GM13977 (cell line): ENCODE results near the gene MYO9A.

Experiments used
- DNase-seq: peaks from one replicate; pipeline ENCODE4 v3.0.0; 2012; ENCODE audit warnings: low spot score
- CTCF ChIP-seq: IDR thresholded peaks from 2 replicates; pipeline ENCODE4 v1.5.1; 2012; ENCODE audit warnings: mild to moderate bottlenecking, control low read depth; ENCODE audit not compliant: insufficient read depth; ENCODE audit errors: extremely low read depth, missing control alignments
- in situ Hi-C: fragments of 300-500 bp; cut with MboI; formaldehyde crosslinking; loops from one replicate; pipeline ENCODE4 v1.12.0; 2022; ENCODE audit warnings: low sequenced_read_pairs, low pct_unique_long_range_greater_than_20kb, mixed read lengths, inconsistent platforms; ENCODE audit not compliant: unreplicated experiment

MYO9A gene

DNA sequence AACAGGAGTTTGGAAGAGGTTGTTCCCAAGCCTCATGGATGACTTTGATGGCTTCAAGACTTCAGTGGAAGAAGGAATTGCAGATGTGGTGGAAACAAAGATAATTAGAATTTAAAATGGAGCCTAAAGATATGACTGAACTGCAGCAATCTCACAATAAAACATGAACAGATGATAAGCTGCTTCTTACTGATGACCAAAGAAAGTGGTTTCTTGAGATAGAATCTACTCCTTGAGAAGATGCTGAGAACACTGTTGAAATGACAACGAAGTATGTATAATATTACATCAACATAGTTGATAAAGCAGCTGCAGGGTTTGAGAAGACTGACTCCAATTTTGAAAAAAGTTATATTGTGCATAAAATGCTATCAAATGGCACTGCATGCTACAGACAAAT lies 21.2 kb downstream of the MYO9A start:
- DNase-seq: no peak
- TF ChIP-seq CTCF: no peak
- in situ Hi-C loops: no loop called here

GRCh38 chr15:72092691-72093090 lies 25.3 kb downstream of the MYO9A start:
- DNase-seq: no peak
- in situ Hi-C loops: no loop called here
- no peak for TF ChIP-seq CTCF

GRCh38 chr15:72092006-72092405 lies 25.9 kb downstream of the MYO9A start:
- no peak for DNase-seq
- TF ChIP-seq CTCF: no peak
- in situ Hi-C loops: no loop called here

DNA sequence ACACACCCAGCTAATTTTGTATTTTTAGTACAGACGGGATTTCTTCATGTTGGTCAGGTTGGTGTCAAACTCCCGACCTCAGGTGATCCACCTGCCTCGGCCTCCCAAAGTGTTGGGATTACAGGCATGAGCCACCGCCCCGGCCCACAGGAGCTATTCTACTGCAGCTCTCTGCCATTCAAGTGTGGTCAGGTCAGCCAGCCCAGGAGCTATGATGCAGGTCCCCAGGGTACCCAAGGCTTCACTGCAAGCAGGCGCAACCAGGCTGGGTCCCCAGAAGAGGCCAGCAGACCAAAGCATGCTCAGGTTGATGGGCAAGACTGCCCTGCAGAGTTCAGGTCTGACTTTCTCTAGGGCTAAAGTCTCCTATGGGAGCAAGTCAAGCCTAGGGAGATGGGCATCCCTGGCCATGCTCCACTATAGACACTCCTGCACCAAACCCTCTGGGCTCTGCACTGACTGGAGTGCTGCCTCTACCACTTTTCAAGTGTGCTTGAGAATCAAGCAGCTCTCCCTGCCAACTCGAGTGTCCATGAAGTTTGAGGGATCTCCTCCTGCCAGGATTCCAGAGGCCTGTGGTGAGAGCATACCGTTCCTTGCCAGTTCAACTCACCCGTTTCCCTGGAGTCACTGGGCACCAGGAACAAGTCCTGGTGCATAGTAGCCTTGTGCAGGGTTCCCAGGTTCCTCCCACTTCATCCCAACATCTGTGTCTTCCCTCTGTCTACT lies 30.9 kb downstream of the MYO9A start:
- in situ Hi-C loops: no loop called here
- no peak for TF ChIP-seq CTCF
- no peak for DNase-seq

DNA sequence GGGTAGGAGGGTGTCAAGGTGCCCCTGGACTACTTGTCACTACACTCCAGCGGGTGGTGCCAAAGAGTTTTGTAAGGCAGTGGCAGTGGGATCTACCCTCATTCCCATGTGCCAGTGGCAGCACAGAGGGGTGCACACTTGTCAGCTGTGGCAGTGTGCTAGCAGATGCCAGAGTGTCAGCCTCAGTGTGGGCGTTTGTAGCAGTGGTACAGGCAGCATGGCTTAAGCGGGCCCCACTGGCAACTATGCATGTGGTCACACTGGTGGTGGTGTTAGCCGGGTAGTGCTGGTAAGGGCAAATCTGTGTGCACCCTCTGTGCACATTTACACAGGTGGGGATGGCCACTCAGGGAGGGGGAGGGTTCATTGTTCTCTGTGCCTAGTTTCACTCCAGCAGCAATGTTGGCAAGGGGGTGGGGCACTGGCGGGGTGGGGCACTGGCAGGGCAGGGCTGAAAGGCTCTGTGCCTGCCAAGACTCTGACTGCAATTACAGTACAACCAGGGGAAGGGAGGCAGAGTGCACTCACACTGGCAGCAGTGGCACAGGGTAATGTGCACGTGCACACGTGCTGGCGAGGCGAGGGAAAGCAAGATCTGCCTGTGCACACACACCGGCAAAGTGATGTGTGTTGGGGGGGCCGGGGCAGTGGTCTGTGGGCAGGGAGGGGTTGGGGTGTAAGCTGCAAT lies 31.8 kb downstream of the MYO9A start:
- no peak for TF ChIP-seq CTCF
- in situ Hi-C loops: no loop called here
- DNase-seq: no peak

GRCh38 chr15:72082176-72082575 lies 35.8 kb downstream of the MYO9A start:
- in situ Hi-C loops: no loop called here
- no peak for TF ChIP-seq CTCF
- no peak for DNase-seq
